ENCODE data around the gene LINC00305. TPM values are rescaled to one million over a fixed set of nuclear protein-coding genes. Genes with fewer than 3 reads are reported as not detected.

Gene LINC00305
- total and polyA plus RNA-seq, 10 of the 15 experiments (the other 5 are each of a cell fraction or from before 2014, with no cell fraction given), result 0.11 to 19.4 (median 0.26) TPM; not detected in 7

GRCh38 chr18:64091526-64091925, 57.4 kb downstream of the LINC00305 start (continued):
- no peak for TF ChIP-seq CEBPB (IDR thresholded peaks at IDR 0.05; ENCODE audit: borderline replicate concordance in 1 of 2, low read depth in 2 of 2, low read length in 2 of 2)
- TF ChIP-seq IKZF1 (conservative IDR thresholded peaks at IDR 0.05), result peak; percentile 42; the same call in 1 of the 2 replicates
- no peak for TF ChIP-seq ASH2L (IDR thresholded peaks at IDR 0.05; ENCODE audit: borderline replicate concordance, low read depth)
- peak; percentile 35; the same call in 1 of the 2 replicates for TF ChIP-seq MTA2 (IDR thresholded peaks at IDR 0.05; ENCODE audit: low read depth)
- TF ChIP-seq CHD1 (IDR thresholded peaks at IDR 0.05; ENCODE audit: low read depth, low read length), result no peak
- peak; percentile 45; the same call in 1 of the 2 replicates for TF ChIP-seq ATF7 (IDR thresholded peaks at IDR 0.05; ENCODE audit: low read depth)
- TF ChIP-seq BCL3 (IDR thresholded peaks at IDR 0.05; ENCODE audit: borderline replicate concordance, insufficient read depth, low read depth, low read length, poor library complexity, severe bottlenecking), result no peak
- TF ChIP-seq IKZF2 (IDR thresholded peaks at IDR 0.05), result no peak; a peak in 1 of 4 replicates
- TF ChIP-seq IRF3 (IDR thresholded peaks at IDR 0.05), result no peak
- no peak for TF ChIP-seq IRF4 (IDR thresholded peaks at IDR 0.05; ENCODE audit: low read depth, low read length)
- TF ChIP-seq CREB1 (IDR thresholded peaks at IDR 0.05; ENCODE audit: low read depth), result no peak
- no peak for TF ChIP-seq CBX5 (IDR thresholded peaks at IDR 0.05; ENCODE audit: low read depth)

All from GM12878 (cell line).